DND-41 (cell line): Measurements from ENCODE around the gene MRPL45.

ENCODE experiments used
- ATAC-seq: fragments of 200-7000 bp; cut with Tn5 transposase; 3 replicates; pipeline ENCODE4 v1.9.1; 2021; ENCODE audit warnings: low read depth; ENCODE audit not compliant: insufficient read depth
- DNase-seq: peaks from one replicate; pipeline ENCODE4 v3.0.0-alpha.2; 2020
- H2AFZ ChIP-seq: 2 replicates; pipeline ENCODE4 v1.6.0; 2012; ENCODE audit warnings: low read depth, low read length
- H3K27ac ChIP-seq: 2 replicates; pipeline ENCODE4 v1.5.1; 2012; ENCODE audit warnings: low read length, inconsistent platforms
- H3K27me3 ChIP-seq: fragments of 200-600 bp; sonication (generic); 2 replicates; pipeline ENCODE4 v1.6.0; 2012; ENCODE audit warnings: low read length, mild to moderate bottlenecking, inconsistent platforms; ENCODE audit not compliant: insufficient read depth, poor library complexity
- H3K36me3 ChIP-seq: 2 replicates; pipeline ENCODE4 v1.5.1; 2012; ENCODE audit warnings: low read length, inconsistent platforms; ENCODE audit not compliant: insufficient read depth
- H3K4me1 ChIP-seq: 2 replicates; pipeline ENCODE4 v1.5.1; 2012; ENCODE audit warnings: mild to moderate bottlenecking, low read length; ENCODE audit not compliant: insufficient read depth
- H3K4me2 ChIP-seq: 2 replicates; pipeline ENCODE4 v1.6.0; 2012; ENCODE audit warnings: mild to moderate bottlenecking, moderate library complexity, low read length, inconsistent platforms; ENCODE audit not compliant: insufficient read depth
- H3K4me3 ChIP-seq, 2 experiments: fragments of 200-600 bp in 1 of 2; shearing (Covaris generic) in 1 of 2; 2 replicates each; pipeline ENCODE4 v1.5.1; 2012 to 2016; ENCODE audit warnings: inconsistent platforms in 2 of 2, low read length in 2 of 2, mild to moderate bottlenecking in 2 of 2, low read depth in 1 of 2, moderate library complexity in 1 of 2
- H3K79me2 ChIP-seq: 2 replicates; pipeline ENCODE4 v1.6.0; 2012; ENCODE audit warnings: low read length, inconsistent platforms; ENCODE audit not compliant: insufficient read depth
- H3K9ac ChIP-seq: 2 replicates; pipeline ENCODE4 v1.6.0; 2012; ENCODE audit warnings: low read depth, mild to moderate bottlenecking, inconsistent platforms, low read length, moderate library complexity
- H3K9me3 ChIP-seq: 2 replicates; pipeline ENCODE4 v1.5.1; 2012; ENCODE audit warnings: low read length, moderate library complexity, mild to moderate bottlenecking, inconsistent platforms; ENCODE audit not compliant: insufficient read depth, severe bottlenecking
- H4K20me1 ChIP-seq: 2 replicates; pipeline ENCODE4 v1.6.0; 2012; ENCODE audit warnings: low read length; ENCODE audit not compliant: insufficient read depth
- EZH2 ChIP-seq: IDR thresholded peaks from 3 replicates; pipeline ENCODE4 v1.6.1; 2012; ENCODE audit warnings: borderline replicate concordance, low read depth, mild to moderate bottlenecking, moderate library complexity, low read length, inconsistent platforms; ENCODE audit not compliant: severe bottlenecking
- TF ChIP-seq, protein P1 (sequence below): IDR thresholded peaks from 2 replicates; pipeline ENCODE4 v1.5.1; 2012; ENCODE audit warnings: borderline replicate concordance, low read length, moderate library complexity, mild to moderate bottlenecking; ENCODE audit not compliant: poor library complexity, severe bottlenecking; ENCODE audit errors: extremely low read depth

The MRPL45 gene

GRCh38 chr17:38353668-38354067 lies 56.7 kb downstream of the MRPL45 start:
- peak overlapping the region; percentile 91 for H3K4me2 ChIP-seq
- H3K9me3 ChIP-seq = no peaks in the 10 kb centered on the region
- H3K4me1 ChIP-seq = peaks cover 68% of the 10 kb centered on the region
- H3K27ac ChIP-seq = peak overlapping the region; percentile 49
- DNase-seq (no peak), ATAC-seq (no peak)
- TF ChIP-seq, protein P1, sequence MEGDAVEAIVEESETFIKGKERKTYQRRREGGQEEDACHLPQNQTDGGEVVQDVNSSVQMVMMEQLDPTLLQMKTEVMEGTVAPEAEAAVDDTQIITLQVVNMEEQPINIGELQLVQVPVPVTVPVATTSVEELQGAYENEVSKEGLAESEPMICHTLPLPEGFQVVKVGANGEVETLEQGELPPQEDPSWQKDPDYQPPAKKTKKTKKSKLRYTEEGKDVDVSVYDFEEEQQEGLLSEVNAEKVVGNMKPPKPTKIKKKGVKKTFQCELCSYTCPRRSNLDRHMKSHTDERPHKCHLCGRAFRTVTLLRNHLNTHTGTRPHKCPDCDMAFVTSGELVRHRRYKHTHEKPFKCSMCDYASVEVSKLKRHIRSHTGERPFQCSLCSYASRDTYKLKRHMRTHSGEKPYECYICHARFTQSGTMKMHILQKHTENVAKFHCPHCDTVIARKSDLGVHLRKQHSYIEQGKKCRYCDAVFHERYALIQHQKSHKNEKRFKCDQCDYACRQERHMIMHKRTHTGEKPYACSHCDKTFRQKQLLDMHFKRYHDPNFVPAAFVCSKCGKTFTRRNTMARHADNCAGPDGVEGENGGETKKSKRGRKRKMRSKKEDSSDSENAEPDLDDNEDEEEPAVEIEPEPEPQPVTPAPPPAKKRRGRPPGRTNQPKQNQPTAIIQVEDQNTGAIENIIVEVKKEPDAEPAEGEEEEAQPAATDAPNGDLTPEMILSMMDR = no peak
- no peak for TF ChIP-seq EZH2
- H3K79me2 ChIP-seq = peaks cover 67% of the 10 kb centered on the region
- H4K20me1 ChIP-seq = peaks cover 40% of the 10 kb centered on the region
- peak overlapping the region; percentile 61 to 73; a peak in 3 of 4 replicates for H3K4me3 ChIP-seq
- H3K9ac ChIP-seq = peak overlapping the region; percentile 84
- no peak overlapping the region for H2AFZ ChIP-seq
- H3K36me3 ChIP-seq = peaks cover 4% of the 10 kb centered on the region; the same call in 1 of the 2 replicates
- H3K27me3 ChIP-seq = no peaks in the 10 kb centered on the region

- Histone ChIP-seq H3K36me3 (peaks cover 4% of the 10 kb centered on the region; the same call in 1 of the 2 replicates), H4K20me1 (peaks cover 40% of the 10 kb centered on the region), H3K79me2 (peaks cover 75% of the 10 kb centered on the region), H3K4me1 (peaks cover 60% of the 10 kb centered on the region), H3K4me2 (peak overlapping the region; percentile 91), H2AFZ (no peak overlapping the region), H3K27me3 (no peaks in the 10 kb centered on the region), H3K9ac (peak overlapping the region; percentile 84), H3K27ac (peak overlapping the region; percentile 20; the same call in 1 of the 2 replicates), H3K9me3 (no peaks in the 10 kb centered on the region), H3K4me3 (peak overlapping the region in 1 of 2 experiments; percentile 61; a peak in 3 of 4 replicates)
- TF ChIP-seq, protein P1 = no peak
- TF ChIP-seq EZH2 = no peak
- no peak for DNase-seq
- no peak for ATAC-seq
Measured at GRCh38 chr17:38354466-38354865, 57.5 kb downstream of the MRPL45 start.

GRCh38 chr17:38355251-38355650 lies 58.3 kb downstream of the MRPL45 start:
- TF ChIP-seq EZH2 = no peak
- TF ChIP-seq, protein P1 = no peak
- peaks cover 58% of the 10 kb centered on the region for H3K4me1 ChIP-seq
- no peak for DNase-seq
- H3K9ac ChIP-seq = peak overlapping the region; percentile 84; the same call in 1 of the 2 replicates
- H3K36me3 ChIP-seq = peaks cover 4% of the 10 kb centered on the region; the same call in 1 of the 2 replicates
- H3K4me3 ChIP-seq = no peak overlapping the region
- H3K27ac ChIP-seq = no peak overlapping the region
- H3K27me3 ChIP-seq = no peaks in the 10 kb centered on the region
- peak overlapping the region; percentile 91 for H3K4me2 ChIP-seq
- H3K9me3 ChIP-seq = no peaks in the 10 kb centered on the region
- H2AFZ ChIP-seq = no peak overlapping the region
- ATAC-seq = no peak
- peaks cover 82% of the 10 kb centered on the region for H3K79me2 ChIP-seq
- H4K20me1 ChIP-seq = peaks cover 40% of the 10 kb centered on the region
